Karpas-422 (cell line): ENCODE measurements around the gene ITGA11. TPM values are rescaled to one million over a fixed set of nuclear protein-coding genes. Genes with fewer than 3 reads are reported as not detected.

ENCODE experiments used
- DNase-seq: peaks from one replicate; pipeline ENCODE4 v3.0.0-alpha.2; 2015
- H2AFZ ChIP-seq: fragments of 200-600 bp; sonication (generic); 2 replicates; pipeline ENCODE4 v1.6.1; 2014; ENCODE audit warnings: antibody characterized with exemption, low read length, mixed read lengths
- H3K27ac ChIP-seq: fragments of 200-600 bp; sonication (generic); 2 replicates; pipeline ENCODE4 v1.5.1; 2014; ENCODE audit warnings: mild to moderate bottlenecking, low read length, moderate library complexity
- H3K27me3 ChIP-seq: fragments of 200-600 bp; sonication (generic); 2 replicates; pipeline ENCODE4 v1.6.1; 2014; ENCODE audit warnings: low read length, mixed read lengths
- H3K36me3 ChIP-seq: fragments of 200-600 bp; sonication (generic); 2 replicates; pipeline ENCODE4 v1.6.1; 2014; ENCODE audit warnings: low read length, mixed read lengths; ENCODE audit not compliant: insufficient read depth
- H3K4me1 ChIP-seq: fragments of 200-600 bp; sonication (generic); 2 replicates; pipeline ENCODE4 v1.6.1; 2014; ENCODE audit warnings: mild to moderate bottlenecking, low read length, mixed read lengths
- H3K4me2 ChIP-seq: fragments of 200-600 bp; sonication (generic); 2 replicates; pipeline ENCODE4 v1.6.1; 2014; ENCODE audit warnings: low read length, low read depth, mild to moderate bottlenecking; ENCODE audit not compliant: poor library complexity, severe bottlenecking
- H3K4me3 ChIP-seq: fragments of 200-600 bp; sonication (generic); 2 replicates; pipeline ENCODE4 v1.5.1; 2014; ENCODE audit warnings: mild to moderate bottlenecking, antibody characterized with exemption, low read length, mixed read lengths
- H3K79me2 ChIP-seq: fragments of 200-600 bp; sonication (generic); 2 replicates; pipeline ENCODE4 v1.6.1; 2014; ENCODE audit warnings: mild to moderate bottlenecking, low read length, mixed read lengths
- H3K9ac ChIP-seq: fragments of 200-600 bp; sonication (generic); 2 replicates; pipeline ENCODE4 v1.6.0; 2014; ENCODE audit warnings: low read length
- H3K9me2 ChIP-seq: fragments of 200-600 bp; sonication (generic), shearing (Covaris generic); replicated peaks from 2 replicates; pipeline ENCODE4 v1.6.0; 2014; ENCODE audit warnings: mild to moderate bottlenecking, low read length, moderate library complexity; ENCODE audit not compliant: insufficient read depth
- H3K9me3 ChIP-seq: fragments of 300-700, 200-600 bp; sonication (generic); 2 replicates; pipeline ENCODE4 v1.6.1; 2014; ENCODE audit warnings: low read length, mixed read lengths
- H4K20me1 ChIP-seq: fragments of 200-600 bp; sonication (generic); 2 replicates; pipeline ENCODE4 v1.6.1; 2014; ENCODE audit warnings: mild to moderate bottlenecking, antibody characterized with exemption, low read length, low read depth; ENCODE audit not compliant: insufficient read depth
- total RNA-seq: library from RNA; depleted of rRNA; stranded (reverse); fragments of >200 nt; shearing (Covaris generic); gene quantifications from 2 replicates; pipeline ENCODE4 v1.2.3, GENCODE V29; 2014; ENCODE audit warnings: low replicate concordance

The ITGA11 gene
- total RNA-seq, 1 experiment from 2014 or later: not detected

DNA sequence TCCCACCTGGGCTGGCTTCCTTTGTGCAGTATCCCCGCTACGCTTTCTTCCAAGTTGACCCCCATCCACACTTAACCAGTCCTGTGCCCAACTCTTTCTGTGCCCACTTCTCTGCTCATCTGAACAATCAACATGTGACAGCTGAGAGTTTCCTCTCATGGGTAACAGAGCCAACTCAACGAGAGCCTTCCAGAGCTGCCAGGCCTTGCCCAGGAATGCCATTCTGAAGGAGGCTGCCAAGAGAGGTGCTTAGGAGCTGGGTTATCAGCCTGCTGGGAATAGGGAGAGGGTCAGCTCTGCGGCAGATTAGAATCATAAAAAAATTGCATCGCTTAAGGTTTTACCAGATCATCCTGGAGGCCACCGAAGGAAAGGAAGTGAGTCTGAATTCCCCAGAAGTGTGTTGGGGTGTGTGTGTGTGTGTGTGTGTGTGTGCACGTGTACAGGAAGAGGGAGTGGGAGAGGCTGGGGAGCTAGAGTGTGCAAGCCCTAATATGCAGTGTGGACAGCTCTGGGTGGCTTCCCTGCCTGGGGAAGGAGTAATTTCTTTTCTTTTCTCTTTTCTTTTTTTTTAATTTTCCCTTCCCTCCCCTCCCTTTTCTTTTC, 66.7 kb downstream of the ITGA11 start:
- no peak overlapping the region for H3K4me2 ChIP-seq
- H3K27me3 ChIP-seq: no peaks in the 10 kb centered on the region
- DNase-seq: no peak
- no peak overlapping the region for H2AFZ ChIP-seq
- H3K4me1 ChIP-seq: no peaks in the 10 kb centered on the region; the same call in 1 of the 2 replicates
- H3K9me2 ChIP-seq: no peaks in the 10 kb centered on the region
- H3K9ac ChIP-seq: no peak overlapping the region
- no peak overlapping the region for H3K27ac ChIP-seq
- H3K79me2 ChIP-seq: no peaks in the 10 kb centered on the region
- no peaks in the 10 kb centered on the region for H4K20me1 ChIP-seq
- H3K9me3 ChIP-seq: no peaks in the 10 kb centered on the region
- H3K4me3 ChIP-seq: no peak overlapping the region
- no peaks in the 10 kb centered on the region for H3K36me3 ChIP-seq

DNA sequence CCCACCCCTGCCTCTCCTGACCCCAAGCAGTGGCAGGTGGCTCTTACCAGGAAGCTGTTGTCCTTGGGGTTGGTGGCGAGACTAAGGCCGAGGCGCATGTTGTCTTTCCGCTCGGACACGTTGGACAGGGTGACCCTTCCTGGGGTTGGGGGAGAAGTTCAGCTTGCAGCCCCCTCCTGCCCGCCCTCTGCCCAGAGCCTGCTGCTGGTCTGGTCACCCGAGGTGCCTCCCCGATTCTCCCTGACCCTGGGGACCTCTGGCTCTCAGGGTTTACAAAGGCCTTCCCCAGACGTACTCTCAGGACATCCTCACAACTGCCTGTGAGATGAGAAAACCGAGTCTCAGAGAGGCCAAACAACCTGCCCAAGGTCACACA, 67.3 kb downstream of the ITGA11 start:
- Histone ChIP-seq H3K9me3 (no peaks in the 10 kb centered on the region), H4K20me1 (no peaks in the 10 kb centered on the region), H3K4me2 (no peak overlapping the region), H3K4me1 (no peaks in the 10 kb centered on the region), H3K27me3 (no peaks in the 10 kb centered on the region), H3K36me3 (no peaks in the 10 kb centered on the region), H3K9ac (no peak overlapping the region), H3K9me2 (no peaks in the 10 kb centered on the region), H3K27ac (no peak overlapping the region), H3K4me3 (no peak overlapping the region), H2AFZ (no peak overlapping the region), H3K79me2 (no peaks in the 10 kb centered on the region)
- DNase-seq: no peak

DNA sequence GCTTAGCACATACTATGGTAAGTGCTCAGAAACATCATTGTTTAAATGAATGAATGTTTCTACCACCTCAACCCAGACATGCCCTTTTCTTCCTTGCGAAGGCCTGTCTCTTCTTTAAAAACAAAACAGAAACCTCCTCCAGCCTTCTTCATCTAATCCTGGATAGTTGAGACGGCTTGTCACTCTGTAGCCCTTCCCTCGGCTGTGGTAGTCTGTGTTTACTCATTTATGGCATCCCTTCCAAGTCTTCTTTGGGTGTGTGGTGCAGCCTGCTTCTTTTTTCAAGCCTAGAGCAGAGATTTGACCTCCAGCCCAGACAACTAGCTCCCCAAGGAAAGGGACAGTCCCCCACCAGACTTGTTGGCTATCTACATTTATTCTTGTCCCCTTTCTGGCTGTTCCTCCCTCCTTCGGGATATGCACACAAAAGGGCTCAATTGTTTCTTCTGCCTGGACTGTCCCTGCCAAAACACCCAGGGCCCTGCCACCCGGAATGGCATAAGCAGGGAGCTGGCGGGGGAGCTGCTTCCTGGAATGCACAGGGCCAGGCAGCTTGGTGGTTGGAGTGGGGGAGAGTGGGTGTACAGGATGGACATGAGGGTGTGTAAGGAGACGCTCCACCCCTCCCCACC, 67.8 kb downstream of the ITGA11 start:
- no peaks in the 10 kb centered on the region for H3K9me2 ChIP-seq
- no peak overlapping the region for H2AFZ ChIP-seq
- no peak overlapping the region for H3K27ac ChIP-seq

DNA sequence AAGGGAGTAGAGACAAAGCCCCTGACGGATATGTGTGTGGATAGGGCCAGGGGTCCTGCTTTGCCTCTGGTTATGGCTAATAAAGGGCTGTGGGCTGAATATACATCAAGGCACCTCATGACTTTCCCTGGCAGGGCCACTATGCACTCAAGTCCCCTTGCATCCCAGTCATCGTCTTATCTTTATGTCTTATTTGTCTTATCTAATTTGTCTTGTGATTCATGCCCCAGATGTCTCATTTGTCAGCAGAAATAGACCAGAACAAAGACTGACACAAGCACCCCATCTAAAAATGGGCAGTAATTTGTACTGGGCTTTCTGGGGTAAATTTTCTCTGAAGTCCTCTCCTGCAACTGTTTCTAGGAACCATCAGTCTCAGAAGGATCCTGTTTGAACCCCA, 68.6 kb downstream of the ITGA11 start:
- H3K9me3 ChIP-seq: no peaks in the 10 kb centered on the region
- H3K4me3 ChIP-seq: no peak overlapping the region
- no peaks in the 10 kb centered on the region for H3K9me2 ChIP-seq
- H3K36me3 ChIP-seq: no peaks in the 10 kb centered on the region
- no peaks in the 10 kb centered on the region for H3K27me3 ChIP-seq
- no peak overlapping the region for H3K27ac ChIP-seq
- no peak overlapping the region for H2AFZ ChIP-seq
- H3K79me2 ChIP-seq: no peaks in the 10 kb centered on the region
- no peak for DNase-seq
- no peak overlapping the region for H3K4me2 ChIP-seq
- no peaks in the 10 kb centered on the region for H4K20me1 ChIP-seq
- no peaks in the 10 kb centered on the region for H3K4me1 ChIP-seq
- H3K9ac ChIP-seq: no peak overlapping the region

More for the DNA sequence above, 67.8 kb downstream of the ITGA11 start:
- no peak overlapping the region for H3K4me2 ChIP-seq
- no peaks in the 10 kb centered on the region for H3K27me3 ChIP-seq
- no peak for DNase-seq
- no peaks in the 10 kb centered on the region for H4K20me1 ChIP-seq
- H3K79me2 ChIP-seq: no peaks in the 10 kb centered on the region
- H3K36me3 ChIP-seq: no peaks in the 10 kb centered on the region
- no peak overlapping the region for H3K9ac ChIP-seq
- no peaks in the 10 kb centered on the region for H3K9me3 ChIP-seq
- no peak overlapping the region for H3K4me3 ChIP-seq
- no peaks in the 10 kb centered on the region for H3K4me1 ChIP-seq

DNA sequence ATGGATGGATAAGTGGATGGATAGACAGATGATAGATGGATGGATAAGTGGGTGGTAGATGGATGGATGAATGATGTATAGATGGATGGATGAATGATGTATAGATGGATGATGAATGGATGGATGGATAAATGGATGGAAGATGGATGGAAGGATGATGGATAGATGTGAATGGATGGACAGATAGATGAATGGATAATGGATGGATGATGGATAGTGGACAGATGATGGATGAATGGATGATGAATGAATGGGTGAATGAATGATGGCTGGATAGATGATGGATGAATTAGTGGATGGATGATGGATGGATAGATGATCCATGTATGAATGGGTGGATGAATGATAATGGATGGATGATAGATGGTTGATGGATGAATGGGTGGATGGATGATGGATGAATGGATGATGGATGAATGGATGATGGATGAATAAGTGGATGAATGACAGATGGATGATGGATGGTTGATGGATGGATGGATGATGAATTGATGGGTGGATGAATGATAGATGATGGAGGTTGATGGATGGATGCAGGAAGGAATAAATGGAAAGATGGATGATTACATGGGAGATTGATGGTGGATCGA, 69.3 kb downstream of the ITGA11 start:
- Histone ChIP-seq H3K9me2 (no peaks in the 10 kb centered on the region), H3K9me3 (no peaks in the 10 kb centered on the region), H2AFZ (no peak overlapping the region), H3K4me2 (no peak overlapping the region), H3K27me3 (no peaks in the 10 kb centered on the region), H3K36me3 (no peaks in the 10 kb centered on the region), H3K4me1 (no peaks in the 10 kb centered on the region), H4K20me1 (no peaks in the 10 kb centered on the region), H3K27ac (no peak overlapping the region), H3K79me2 (no peaks in the 10 kb centered on the region), H3K4me3 (no peak overlapping the region), H3K9ac (no peak overlapping the region)
- DNase-seq: no peak

DNA sequence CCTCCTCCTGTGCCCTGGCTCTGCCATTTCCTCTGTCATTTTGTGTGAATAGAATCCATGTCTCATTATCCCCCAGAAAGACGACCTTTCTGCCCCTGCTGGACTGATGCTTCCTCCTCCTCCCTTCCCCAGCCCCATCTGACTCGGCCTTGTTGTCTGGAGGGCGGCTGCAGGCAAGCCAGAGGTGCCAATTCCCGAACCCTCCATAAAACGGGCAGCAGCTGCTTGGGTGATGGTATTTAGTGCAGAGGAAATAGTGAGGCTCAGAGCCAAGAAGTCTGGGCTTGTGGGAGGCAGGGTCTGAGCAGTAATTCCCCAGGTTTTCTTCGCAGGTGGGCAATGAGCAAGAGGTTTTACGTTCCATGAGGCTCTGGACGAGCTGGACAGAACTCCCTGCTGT, 71.2 kb downstream of the ITGA11 start:
- Histone ChIP-seq H3K9me2 (no peaks in the 10 kb centered on the region), H3K79me2 (no peaks in the 10 kb centered on the region), H3K4me1 (no peaks in the 10 kb centered on the region), H2AFZ (no peak overlapping the region), H3K27ac (no peak overlapping the region), H3K36me3 (no peaks in the 10 kb centered on the region; the same call in 1 of the 2 replicates), H3K9me3 (peaks cover 4% of the 10 kb centered on the region; the same call in 1 of the 2 replicates), H3K4me2 (no peak overlapping the region), H3K9ac (no peak overlapping the region), H3K27me3 (peaks cover 3% of the 10 kb centered on the region; the same call in 1 of the 2 replicates), H3K4me3 (no peak overlapping the region), H4K20me1 (no peaks in the 10 kb centered on the region)
- DNase-seq: no peak

DNA sequence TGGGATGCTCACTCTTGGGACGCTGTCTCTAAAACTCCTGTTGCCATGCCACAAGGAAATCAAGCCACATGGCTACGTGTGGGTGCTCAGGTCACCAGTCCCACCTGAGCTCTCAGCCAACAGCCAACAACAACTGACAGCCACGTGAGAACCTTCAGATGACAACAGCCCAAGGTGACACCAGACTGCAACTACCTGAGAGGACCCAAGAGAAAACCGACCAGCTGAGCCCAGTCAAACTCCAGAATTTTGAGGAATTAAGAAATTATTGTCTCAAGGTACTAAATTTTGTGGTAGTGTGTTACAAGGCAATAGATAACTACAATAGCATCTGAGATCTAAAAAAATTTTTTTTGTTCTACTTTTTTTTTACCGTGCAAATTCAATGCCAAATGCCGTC, 75.2 kb downstream of the ITGA11 start:
- H3K9me3 ChIP-seq: peaks cover 4% of the 10 kb centered on the region; the same call in 1 of the 2 replicates
- no peak overlapping the region for H3K4me3 ChIP-seq
- DNase-seq: no peak
- H3K9ac ChIP-seq: no peak overlapping the region
- no peaks in the 10 kb centered on the region for H3K79me2 ChIP-seq
- no peaks in the 10 kb centered on the region for H4K20me1 ChIP-seq
- no peak overlapping the region for H3K27ac ChIP-seq
- no peak overlapping the region for H2AFZ ChIP-seq
- H3K36me3 ChIP-seq: no peaks in the 10 kb centered on the region; the same call in 1 of the 2 replicates
- H3K9me2 ChIP-seq: no peaks in the 10 kb centered on the region
- no peaks in the 10 kb centered on the region for H3K4me1 ChIP-seq
- H3K27me3 ChIP-seq: peaks cover 3% of the 10 kb centered on the region; the same call in 1 of the 2 replicates
- no peak overlapping the region for H3K4me2 ChIP-seq

DNA sequence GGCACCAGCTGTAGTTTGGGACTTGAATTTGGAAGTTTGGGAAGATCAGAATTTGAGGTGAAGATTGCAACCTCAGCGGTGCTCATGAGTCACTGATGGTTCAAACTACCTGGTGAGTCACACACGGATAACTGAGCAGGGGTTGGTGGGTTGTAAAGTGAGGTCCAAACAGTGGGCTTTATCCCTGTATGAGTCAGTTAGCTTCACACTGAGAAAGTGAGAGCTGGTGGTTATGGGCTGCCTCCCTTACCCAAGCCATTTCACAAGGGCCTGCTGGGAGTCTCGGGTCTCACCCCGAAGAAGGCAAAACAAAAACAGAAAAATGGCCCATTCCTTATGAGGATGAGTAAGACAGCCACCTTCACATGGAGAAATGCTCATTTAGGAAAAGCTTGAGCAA, 77.0 kb downstream of the ITGA11 start:
- no peaks in the 10 kb centered on the region for H4K20me1 ChIP-seq
- no peak for DNase-seq

More for the DNA sequence above, 77.0 kb downstream of the ITGA11 start:
- Histone ChIP-seq H3K9ac (no peak overlapping the region), H3K27ac (no peak overlapping the region), H2AFZ (no peak overlapping the region), H3K9me2 (no peaks in the 10 kb centered on the region), H3K4me2 (no peak overlapping the region), H3K36me3 (no peaks in the 10 kb centered on the region; the same call in 1 of the 2 replicates), H3K4me3 (no peak overlapping the region), H3K27me3 (peaks cover 3% of the 10 kb centered on the region; the same call in 1 of the 2 replicates), H3K9me3 (peaks cover 4% of the 10 kb centered on the region; the same call in 1 of the 2 replicates), H3K79me2 (no peaks in the 10 kb centered on the region), H3K4me1 (no peaks in the 10 kb centered on the region)
